HepG2 (cell line): ENCODE results near the gene ANKS3.

ENCODE experiments used
- EZH2 ChIP-seq: conservative IDR thresholded peaks from 2 replicates; pipeline ENCODE4 v1.6.1; 2012; ENCODE audit warnings: mild to moderate bottlenecking, low read depth, low read length, moderate library complexity
- FOXM1 ChIP-seq: sonication (generic); formaldehyde crosslinking; IDR thresholded peaks from 2 replicates; pipeline ENCODE4 v1.5.0; 2020; ENCODE audit warnings: missing genetic modification reagents
- GABPA ChIP-seq, 2 experiments: IDR thresholded peaks; 2 replicates each; pipeline ENCODE4 v1.6.1; 2011 to 2016; ENCODE audit warnings: low read depth in 2 of 2, low read length in 1 of 2, missing biosample characterization in 1 of 2, missing genetic modification characterization in 1 of 2
- MXI1 ChIP-seq: IDR thresholded peaks from 3 replicates; pipeline ENCODE4 v1.6.1; 2012; ENCODE audit warnings: low read depth, low read length, inconsistent platforms, borderline replicate concordance
- PHF8 ChIP-seq: sonication (generic); formaldehyde crosslinking; IDR thresholded peaks from 2 replicates; pipeline ENCODE4 v1.5.0; 2020; ENCODE audit warnings: missing genetic modification reagents
- POLR2AphosphoS2 ChIP-seq: IDR thresholded peaks from 2 replicates; pipeline ENCODE4 v1.6.1; 2011; ENCODE audit warnings: low read depth, low read length, improper control_type of control experiment
- TFAP4 ChIP-seq: sonication (generic); IDR thresholded peaks from 2 replicates; pipeline ENCODE4 v1.6.1; 2016; ENCODE audit warnings: low read depth, borderline replicate concordance
- ZNF121 ChIP-seq: sonication (generic); formaldehyde crosslinking; IDR thresholded peaks from 2 replicates; pipeline ENCODE4 v1.5.0; 2020; ENCODE audit warnings: mild to moderate bottlenecking, missing genetic modification reagents
- ZNF274 ChIP-seq: sonication (generic); formaldehyde crosslinking; IDR thresholded peaks from 2 replicates; pipeline ENCODE4 v1.5.1; 2020; ENCODE audit warnings: mild to moderate bottlenecking, missing genetic modification reagents
- ZNF280D ChIP-seq: sonication (generic); formaldehyde crosslinking; IDR thresholded peaks from 2 replicates; pipeline ENCODE4 v1.5.1; 2020; ENCODE audit warnings: mild to moderate bottlenecking, missing genetic modification reagents
- ZNF331 ChIP-seq: sonication (generic); formaldehyde crosslinking; IDR thresholded peaks from 2 replicates; pipeline ENCODE4 v1.4.0; 2020; ENCODE audit warnings: missing genetic modification reagents
- TF ChIP-seq, protein P1 (sequence below): sonication (generic); formaldehyde crosslinking; IDR thresholded peaks from one replicate; pipeline ENCODE4 v1.5.1; 2020; ENCODE audit warnings: mild to moderate bottlenecking, missing genetic modification reagents; ENCODE audit errors: not compliant biosample characterization
- TF ChIP-seq, protein P2 (sequence below): sonication (generic); formaldehyde crosslinking; IDR thresholded peaks from 2 replicates; pipeline ENCODE4 v1.8.0; 2023; ENCODE audit warnings: mild to moderate bottlenecking, missing genetic modification reagents
- TF ChIP-seq, protein P3 (sequence below): sonication (generic); formaldehyde crosslinking; IDR thresholded peaks from 2 replicates; pipeline ENCODE4 v1.4.0; 2020; ENCODE audit warnings: missing genetic modification reagents, borderline replicate concordance

DNA sequence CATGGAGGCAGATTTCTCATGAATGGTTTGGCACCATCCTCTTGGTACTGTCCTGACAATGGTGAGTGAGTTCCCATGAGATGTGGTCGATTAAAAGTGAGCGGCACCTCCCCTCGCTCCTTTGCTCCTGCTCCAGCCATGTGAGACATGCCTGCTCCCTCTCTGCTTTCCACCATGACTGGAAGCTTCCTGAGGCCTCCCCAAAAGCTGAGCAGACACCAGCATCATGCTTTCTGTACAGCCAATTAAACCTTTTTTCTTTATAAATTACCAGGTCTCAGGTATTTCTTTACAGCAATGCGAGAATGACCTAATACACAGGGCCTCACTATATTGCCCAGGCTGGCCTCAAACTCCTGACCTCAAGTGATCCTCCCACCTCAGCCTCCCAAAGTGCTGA, 20.8 kb upstream of the ANKS3 start:
- TF ChIP-seq FOXM1 (CRISPR knock-in tag) = no peak
- no peak for TF ChIP-seq GABPA (IDR thresholded peaks at IDR 0.05; ENCODE audit: low read depth, low read length)
- TF ChIP-seq GABPA (CRISPR knock-in tag; IDR thresholded peaks at IDR 0.05; ENCODE audit: low read depth) = no peak
- TF ChIP-seq, protein P1, sequence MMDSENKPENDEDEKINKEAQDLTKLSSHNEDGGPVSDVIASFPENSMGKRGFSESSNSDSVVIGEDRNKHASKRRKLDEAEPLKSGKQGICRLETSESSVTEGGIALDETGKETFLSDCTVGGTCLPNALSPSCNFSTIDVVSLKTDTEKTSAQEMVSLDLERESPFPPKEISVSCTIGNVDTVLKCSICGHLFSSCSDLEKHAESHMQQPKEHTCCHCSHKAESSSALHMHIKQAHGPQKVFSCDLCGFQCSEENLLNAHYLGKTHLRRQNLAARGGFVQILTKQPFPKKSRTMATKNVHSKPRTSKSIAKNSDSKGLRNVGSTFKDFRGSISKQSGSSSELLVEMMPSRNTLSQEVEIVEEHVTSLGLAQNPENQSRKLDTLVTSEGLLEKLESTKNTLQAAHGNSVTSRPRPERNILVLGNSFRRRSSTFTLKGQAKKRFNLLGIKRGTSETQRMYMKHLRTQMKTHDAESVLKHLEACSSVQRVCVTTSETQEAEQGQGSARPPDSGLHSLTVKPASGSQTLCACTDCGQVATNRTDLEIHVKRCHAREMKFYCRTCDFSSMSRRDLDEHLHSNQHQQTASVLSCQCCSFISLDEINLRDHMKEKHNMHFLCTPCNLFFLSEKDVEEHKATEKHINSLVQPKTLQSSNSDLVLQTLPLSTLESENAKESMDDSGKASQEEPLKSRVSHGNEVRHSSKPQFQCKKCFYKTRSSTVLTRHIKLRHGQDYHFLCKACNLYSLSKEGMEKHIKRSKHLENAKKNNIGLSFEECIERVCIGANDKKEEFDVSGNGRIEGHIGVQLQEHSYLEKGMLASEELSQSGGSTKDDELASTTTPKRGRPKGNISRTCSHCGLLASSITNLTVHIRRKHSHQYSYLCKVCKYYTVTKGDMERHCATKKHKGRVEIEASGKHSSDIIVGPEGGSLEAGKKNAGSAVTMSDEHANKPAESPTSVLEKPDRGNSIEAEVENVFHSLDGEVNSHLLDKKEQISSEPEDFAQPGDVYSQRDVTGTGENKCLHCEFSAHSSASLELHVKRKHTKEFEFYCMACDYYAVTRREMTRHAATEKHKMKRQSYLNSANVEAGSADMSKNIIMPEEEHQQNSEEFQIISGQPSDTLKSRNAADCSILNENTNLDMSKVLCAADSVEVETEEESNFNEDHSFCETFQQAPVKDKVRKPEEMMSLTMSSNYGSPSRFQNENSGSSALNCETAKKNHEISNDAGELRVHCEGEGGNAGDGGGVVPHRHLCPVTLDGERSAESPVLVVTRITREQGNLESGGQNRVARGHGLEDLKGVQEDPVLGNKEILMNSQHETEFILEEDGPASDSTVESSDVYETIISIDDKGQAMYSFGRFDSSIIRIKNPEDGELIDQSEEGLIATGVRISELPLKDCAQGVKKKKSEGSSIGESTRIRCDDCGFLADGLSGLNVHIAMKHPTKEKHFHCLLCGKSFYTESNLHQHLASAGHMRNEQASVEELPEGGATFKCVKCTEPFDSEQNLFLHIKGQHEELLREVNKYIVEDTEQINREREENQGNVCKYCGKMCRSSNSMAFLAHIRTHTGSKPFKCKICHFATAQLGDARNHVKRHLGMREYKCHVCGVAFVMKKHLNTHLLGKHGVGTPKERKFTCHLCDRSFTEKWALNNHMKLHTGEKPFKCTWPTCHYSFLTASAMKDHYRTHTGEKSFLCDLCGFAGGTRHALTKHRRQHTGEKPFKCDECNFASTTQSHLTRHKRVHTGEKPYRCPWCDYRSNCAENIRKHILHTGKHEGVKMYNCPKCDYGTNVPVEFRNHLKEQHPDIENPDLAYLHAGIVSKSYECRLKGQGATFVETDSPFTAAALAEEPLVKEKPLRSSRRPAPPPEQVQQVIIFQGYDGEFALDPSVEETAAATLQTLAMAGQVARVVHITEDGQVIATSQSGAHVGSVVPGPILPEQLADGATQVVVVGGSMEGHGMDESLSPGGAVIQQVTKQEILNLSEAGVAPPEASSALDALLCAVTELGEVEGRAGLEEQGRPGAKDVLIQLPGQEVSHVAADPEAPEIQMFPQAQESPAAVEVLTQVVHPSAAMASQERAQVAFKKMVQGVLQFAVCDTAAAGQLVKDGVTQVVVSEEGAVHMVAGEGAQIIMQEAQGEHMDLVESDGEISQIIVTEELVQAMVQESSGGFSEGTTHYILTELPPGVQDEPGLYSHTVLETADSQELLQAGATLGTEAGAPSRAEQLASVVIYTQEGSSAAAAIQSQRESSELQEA (CRISPR knock-in tag) = no peak
- no peak for TF ChIP-seq EZH2
- TF ChIP-seq ZNF280D (CRISPR knock-in tag) = no peak
- no peak for TF ChIP-seq ZNF331 (CRISPR knock-in tag)
- TF ChIP-seq ZNF274 (CRISPR knock-in tag) = no peak
- no peak for TF ChIP-seq PHF8 (CRISPR knock-in tag)
- TF ChIP-seq MXI1 = no peak
- no peak for TF ChIP-seq POLR2AphosphoS2
- TF ChIP-seq ZNF121 = no peak
- TF ChIP-seq, protein P2, sequence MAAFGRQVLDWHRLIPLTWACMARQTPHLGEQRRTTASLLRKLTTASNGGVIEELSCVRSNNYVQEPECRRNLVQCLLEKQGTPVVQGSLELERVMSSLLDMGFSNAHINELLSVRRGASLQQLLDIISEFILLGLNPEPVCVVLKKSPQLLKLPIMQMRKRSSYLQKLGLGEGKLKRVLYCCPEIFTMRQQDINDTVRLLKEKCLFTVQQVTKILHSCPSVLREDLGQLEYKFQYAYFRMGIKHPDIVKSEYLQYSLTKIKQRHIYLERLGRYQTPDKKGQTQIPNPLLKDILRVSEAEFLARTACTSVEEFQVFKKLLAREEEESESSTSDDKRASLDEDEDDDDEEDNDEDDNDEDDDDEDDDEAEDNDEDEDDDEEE = no peak
- TF ChIP-seq, protein P3, sequence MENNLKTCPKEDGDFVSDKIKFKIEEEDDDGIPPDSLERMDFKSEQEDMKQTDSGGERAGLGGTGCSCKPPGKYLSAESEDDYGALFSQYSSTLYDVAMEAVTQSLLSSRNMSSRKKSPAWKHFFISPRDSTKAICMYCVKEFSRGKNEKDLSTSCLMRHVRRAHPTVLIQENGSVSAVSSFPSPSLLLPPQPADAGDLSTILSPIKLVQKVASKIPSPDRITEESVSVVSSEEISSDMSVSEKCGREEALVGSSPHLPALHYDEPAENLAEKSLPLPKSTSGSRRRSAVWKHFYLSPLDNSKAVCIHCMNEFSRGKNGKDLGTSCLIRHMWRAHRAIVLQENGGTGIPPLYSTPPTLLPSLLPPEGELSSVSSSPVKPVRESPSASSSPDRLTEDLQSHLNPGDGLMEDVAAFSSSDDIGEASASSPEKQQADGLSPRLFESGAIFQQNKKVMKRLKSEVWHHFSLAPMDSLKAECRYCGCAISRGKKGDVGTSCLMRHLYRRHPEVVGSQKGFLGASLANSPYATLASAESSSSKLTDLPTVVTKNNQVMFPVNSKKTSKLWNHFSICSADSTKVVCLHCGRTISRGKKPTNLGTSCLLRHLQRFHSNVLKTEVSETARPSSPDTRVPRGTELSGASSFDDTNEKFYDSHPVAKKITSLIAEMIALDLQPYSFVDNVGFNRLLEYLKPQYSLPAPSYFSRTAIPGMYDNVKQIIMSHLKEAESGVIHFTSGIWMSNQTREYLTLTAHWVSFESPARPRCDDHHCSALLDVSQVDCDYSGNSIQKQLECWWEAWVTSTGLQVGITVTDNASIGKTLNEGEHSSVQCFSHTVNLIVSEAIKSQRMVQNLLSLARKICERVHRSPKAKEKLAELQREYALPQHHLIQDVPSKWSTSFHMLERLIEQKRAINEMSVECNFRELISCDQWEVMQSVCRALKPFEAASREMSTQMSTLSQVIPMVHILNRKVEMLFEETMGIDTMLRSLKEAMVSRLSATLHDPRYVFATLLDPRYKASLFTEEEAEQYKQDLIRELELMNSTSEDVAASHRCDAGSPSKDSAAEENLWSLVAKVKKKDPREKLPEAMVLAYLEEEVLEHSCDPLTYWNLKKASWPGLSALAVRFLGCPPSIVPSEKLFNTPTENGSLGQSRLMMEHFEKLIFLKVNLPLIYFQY (CRISPR knock-in tag) = no peak
- no peak for TF ChIP-seq TFAP4
